ENCODE results near the gene MARCHF3.

DNA sequence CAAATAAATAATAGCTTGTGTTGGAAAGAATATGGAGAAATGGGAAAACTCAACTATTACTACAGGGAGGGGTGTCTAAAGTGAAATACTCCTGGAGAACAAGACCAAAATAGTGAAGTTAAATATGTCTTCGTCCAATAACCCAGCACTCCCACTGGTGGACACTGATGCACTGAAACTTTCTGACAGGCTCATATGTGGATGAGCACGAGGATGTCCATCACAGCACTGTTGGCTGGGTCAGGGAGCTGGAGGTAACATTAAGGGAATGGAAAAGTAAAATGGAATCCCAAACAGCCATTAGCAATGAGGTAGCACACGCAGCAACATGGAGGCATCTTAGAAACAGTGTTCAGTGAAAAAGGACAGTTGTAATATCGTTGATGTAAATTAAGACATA, 167.0 kb downstream of the MARCHF3 start:
- TF ChIP-seq, protein P1, sequence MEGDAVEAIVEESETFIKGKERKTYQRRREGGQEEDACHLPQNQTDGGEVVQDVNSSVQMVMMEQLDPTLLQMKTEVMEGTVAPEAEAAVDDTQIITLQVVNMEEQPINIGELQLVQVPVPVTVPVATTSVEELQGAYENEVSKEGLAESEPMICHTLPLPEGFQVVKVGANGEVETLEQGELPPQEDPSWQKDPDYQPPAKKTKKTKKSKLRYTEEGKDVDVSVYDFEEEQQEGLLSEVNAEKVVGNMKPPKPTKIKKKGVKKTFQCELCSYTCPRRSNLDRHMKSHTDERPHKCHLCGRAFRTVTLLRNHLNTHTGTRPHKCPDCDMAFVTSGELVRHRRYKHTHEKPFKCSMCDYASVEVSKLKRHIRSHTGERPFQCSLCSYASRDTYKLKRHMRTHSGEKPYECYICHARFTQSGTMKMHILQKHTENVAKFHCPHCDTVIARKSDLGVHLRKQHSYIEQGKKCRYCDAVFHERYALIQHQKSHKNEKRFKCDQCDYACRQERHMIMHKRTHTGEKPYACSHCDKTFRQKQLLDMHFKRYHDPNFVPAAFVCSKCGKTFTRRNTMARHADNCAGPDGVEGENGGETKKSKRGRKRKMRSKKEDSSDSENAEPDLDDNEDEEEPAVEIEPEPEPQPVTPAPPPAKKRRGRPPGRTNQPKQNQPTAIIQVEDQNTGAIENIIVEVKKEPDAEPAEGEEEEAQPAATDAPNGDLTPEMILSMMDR (IDR thresholded peaks at IDR 0.05) = no peak
- TF ChIP-seq POLR2A (IDR thresholded peaks at IDR 0.05) = no peak
- no peak for TF ChIP-seq POLR2AphosphoS5 (IDR thresholded peaks at IDR 0.05)

Measured in gastroesophageal sphincter (tissue), 3 donors.